ENCODE measurements around the gene EEF2.

- TF ChIP-seq EZH2 (IDR thresholded peaks at IDR 0.05; ENCODE audit: low read depth) = no peak
- no peak for TF ChIP-seq CTCF (conservative IDR thresholded peaks at IDR 0.05)
These were observed 5.5 kb upstream of the EEF2 start for GRCh38 chr19:3990815-3991117.

Data from PC-9 (cell line).